Activated T-helper 2 cell treated with anti-CD3 and anti-CD28 coated beads, Interferon-gamma antibody, Interleukin-2, Interleukin-4, amounts not matched to agents 10 μg/mL and 5 μg/mL and 100 μg/mL, durations not matched to agents 14 hours and 24 hours and 36 hours (primary cell): ENCODE measurements around the gene ABHD17B. TPM values are rescaled to one million over a fixed set of nuclear protein-coding genes. Genes with fewer than 3 reads are reported as not detected.
"Not testable (repeated sequence)": the region's sequence is repeated elsewhere in the genome, so short reads cannot be mapped to it uniquely, and the experiment has no call there.

Experiments used
- DNase-seq: peaks from one replicate; pipeline ENCODE4 v3.0.0; 2021; ENCODE audit warnings: low spot score
- H3K27ac Mint-ChIP-seq: one replicate; pipeline ENCODE4 v1.8.0; 2021; ENCODE audit warnings: mixed read lengths
- H3K27me3 Mint-ChIP-seq: one replicate; pipeline ENCODE4 v1.8.0; 2021; ENCODE audit warnings: low read depth, mixed read lengths
- H3K36me3 Mint-ChIP-seq: one replicate; pipeline ENCODE4 v1.8.0; 2021; ENCODE audit warnings: low read depth, mixed read lengths
- H3K4me1 Mint-ChIP-seq: one replicate; pipeline ENCODE4 v1.8.0; 2021; ENCODE audit warnings: low read depth, mixed read lengths
- H3K4me3 Mint-ChIP-seq: one replicate; pipeline ENCODE4 v1.8.0; 2021; ENCODE audit warnings: low read depth, mild to moderate bottlenecking, moderate library complexity, mixed read lengths
- H3K9me3 Mint-ChIP-seq: one replicate; pipeline ENCODE4 v1.8.0; 2021; ENCODE audit warnings: mixed read lengths
- intact Hi-C: fragments of 100-400 bp; cut with micrococcal nuclease; formaldehyde crosslinking; loops from one replicate; pipeline ENCODE4 v1.15.1; 2023
- total RNA-seq: library from RNA; stranded (reverse); gene quantifications from 2 replicates; pipeline ENCODE4 v1.2.3, GENCODE V29; 2022

Gene ABHD17B
- total RNA-seq, 1 donor from 2014 or later = 17.4 TPM

DNA sequence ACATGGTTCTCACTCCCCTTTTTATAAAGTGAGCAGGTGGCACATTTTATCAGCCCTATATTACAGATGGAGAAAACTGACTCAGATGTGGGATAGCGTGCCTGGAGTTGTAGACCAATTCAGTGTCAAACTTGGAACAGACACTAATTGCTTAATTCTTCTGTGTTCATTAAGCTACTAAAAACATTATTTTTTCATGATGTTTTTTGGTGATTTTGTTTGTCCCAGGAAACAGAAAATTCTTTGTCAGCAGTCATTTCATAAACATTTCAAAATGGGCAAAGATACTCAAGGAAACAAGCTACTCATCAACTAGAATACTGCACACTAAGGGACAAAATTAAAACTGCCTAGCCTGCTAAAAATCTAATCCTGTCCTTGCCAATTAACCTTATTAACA is 2.2 kb downstream of the ABHD17B start:
- intact Hi-C loops = no loop called here
- H3K4me1 Mint-ChIP-seq = peaks cover 46% of the 10 kb centered on the region

DNA sequence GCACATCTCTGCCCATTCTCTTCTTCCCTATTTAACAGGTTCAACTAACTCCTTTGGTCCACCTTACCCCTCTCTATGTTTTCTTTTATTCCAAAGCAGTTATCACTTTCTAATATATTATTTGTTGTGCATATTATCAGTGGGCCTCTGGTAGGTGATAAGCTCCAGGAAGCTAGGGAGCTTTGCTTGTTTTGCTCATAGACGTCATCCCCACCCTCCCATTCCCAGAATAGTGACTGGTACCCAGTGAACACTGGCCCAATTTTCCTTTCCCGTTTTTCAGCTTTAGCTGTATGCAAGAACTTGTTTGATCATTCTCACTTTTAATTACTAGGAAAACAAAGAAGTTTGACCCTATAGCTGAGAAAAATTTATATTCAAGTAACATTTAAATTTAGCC is 6.9 kb downstream of the ABHD17B start:
- H3K27me3 Mint-ChIP-seq = no peaks in the 10 kb centered on the region
- no peak overlapping the region for H3K4me3 Mint-ChIP-seq
- intact Hi-C loops = no loop called here
- DNase-seq = no peak
- H3K36me3 Mint-ChIP-seq = peaks cover 30% of the 10 kb centered on the region
- no peaks in the 10 kb centered on the region for H3K9me3 Mint-ChIP-seq
- H3K27ac Mint-ChIP-seq = no peak overlapping the region
- peaks cover 64% of the 10 kb centered on the region for H3K4me1 Mint-ChIP-seq

More for the DNA sequence above, 2.2 kb downstream of the ABHD17B start:
- peaks cover 36% of the 10 kb centered on the region for H3K36me3 Mint-ChIP-seq
- H3K27me3 Mint-ChIP-seq = no peaks in the 10 kb centered on the region
- H3K9me3 Mint-ChIP-seq = no peaks in the 10 kb centered on the region
- DNase-seq = no peak
- H3K27ac Mint-ChIP-seq = no peak overlapping the region
- H3K4me3 Mint-ChIP-seq = peak overlapping the region; percentile 100

DNA sequence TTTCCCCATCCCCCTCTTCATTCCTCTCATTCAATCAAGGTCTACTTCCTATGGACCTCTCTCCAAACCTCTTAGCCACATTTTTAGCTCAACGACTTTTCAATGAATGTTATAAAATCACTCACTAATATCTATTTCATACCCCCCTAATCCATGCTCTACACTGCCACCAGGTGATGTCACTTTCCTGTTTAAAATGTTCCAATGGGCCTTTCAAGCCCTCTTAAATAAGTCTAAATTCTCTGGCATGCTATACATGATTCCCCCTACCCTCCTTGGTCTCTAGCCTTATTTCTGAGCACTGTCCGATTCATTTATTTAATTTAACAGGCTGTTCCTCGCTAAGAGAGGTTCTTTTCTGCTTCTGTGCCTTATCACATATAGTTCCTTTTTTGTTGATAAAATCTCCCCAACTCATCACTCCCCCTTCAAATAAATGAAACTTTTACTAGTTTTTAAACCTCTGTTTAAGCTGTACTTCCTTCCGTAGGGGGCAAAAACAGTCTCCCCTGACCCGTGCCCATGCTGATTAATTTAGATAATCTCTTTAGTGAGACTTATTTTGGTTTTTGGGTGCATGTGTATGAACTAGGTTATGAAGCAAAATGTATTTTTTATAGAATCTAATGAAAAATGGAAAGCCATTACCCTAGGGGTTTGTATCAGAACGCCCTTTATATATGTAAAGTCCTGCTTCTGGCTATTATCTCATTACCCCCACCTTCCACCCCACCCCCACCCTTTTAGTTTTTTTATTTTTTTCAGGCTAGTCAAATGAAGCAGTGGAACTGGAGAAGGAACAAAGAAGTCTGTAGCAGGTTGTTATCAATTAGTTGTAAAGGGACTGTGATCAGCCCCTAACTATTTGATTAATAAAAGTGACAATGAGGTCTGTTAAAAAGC is 9.0 kb downstream of the ABHD17B start:
- Mint-ChIP-seq H3K4me1 (peaks cover 69% of the 10 kb centered on the region), H3K36me3 (peaks cover 31% of the 10 kb centered on the region), H3K27ac (peak overlapping the region; percentile 22), H3K4me3 (peak overlapping the region; percentile 37), H3K9me3 (no peaks in the 10 kb centered on the region), H3K27me3 (no peaks in the 10 kb centered on the region)
- no peak for DNase-seq
- intact Hi-C loops = no loop called here

DNA sequence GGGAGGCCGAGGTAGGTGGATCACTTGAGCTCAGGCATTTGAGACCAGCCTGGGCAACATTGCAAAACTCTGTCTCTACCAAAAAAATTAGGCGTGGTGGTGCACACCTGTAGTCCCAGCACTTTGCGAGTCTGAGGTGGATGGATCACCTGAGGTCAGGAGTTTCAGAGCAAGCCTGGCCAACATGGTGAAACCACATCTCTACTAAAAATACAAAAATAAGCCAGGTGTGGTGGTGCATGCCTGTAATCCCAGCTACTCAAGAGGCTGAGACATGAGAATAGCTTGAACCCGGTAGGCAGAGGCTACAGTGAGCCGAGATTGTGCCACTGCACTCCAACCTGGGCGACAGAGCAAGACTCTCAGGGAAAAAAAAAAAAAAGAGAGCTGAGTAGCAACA is 12.2 kb downstream of the ABHD17B start:
- peaks cover 20% of the 10 kb centered on the region for H3K36me3 Mint-ChIP-seq
- DNase-seq, H3K27me3 Mint-ChIP-seq, H3K9me3 Mint-ChIP-seq, H3K4me3 Mint-ChIP-seq: not testable (repeated sequence)
- peaks cover 76% of the 10 kb centered on the region for H3K4me1 Mint-ChIP-seq
- intact Hi-C loops = loop anchor here (5.0 to 10.0 kb wide), 4 partner anchors 76 to 1486 kb away; partner anchors contain the start of genes ANXA1 and KLF9
- peak overlapping the region; percentile 65 for H3K27ac Mint-ChIP-seq

DNA sequence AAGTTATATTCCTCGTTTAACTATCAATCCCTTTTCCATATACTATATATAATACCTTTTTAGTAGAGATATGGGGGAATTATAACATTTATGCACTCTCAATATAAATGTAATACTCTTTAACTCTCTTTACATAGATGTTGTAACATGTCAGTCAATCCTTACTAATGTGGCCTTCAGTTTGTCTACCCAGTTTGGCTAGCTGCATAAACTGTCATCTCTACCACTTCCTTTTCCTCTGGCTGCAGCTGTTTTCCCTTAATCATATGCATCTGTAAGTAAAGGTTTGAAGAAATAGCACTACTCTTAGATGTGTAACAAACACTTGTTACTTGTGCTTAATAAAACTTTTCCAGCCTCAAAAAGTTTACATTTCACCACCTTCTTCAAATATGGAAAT is 13.4 kb downstream of the ABHD17B start:
- Mint-ChIP-seq H3K4me1 (peaks cover 76% of the 10 kb centered on the region), H3K27me3 (no peaks in the 10 kb centered on the region), H3K36me3 (peaks cover 30% of the 10 kb centered on the region), H3K9me3 (no peaks in the 10 kb centered on the region), H3K4me3 (peak overlapping the region; percentile 2), H3K27ac (peak overlapping the region; percentile 38)
- no peak for DNase-seq
- intact Hi-C loops = loop anchor here (2.0 to 10.0 kb wide), 5 partner anchors 39 to 1485 kb away; partner anchors contain the start of genes ANXA1 and KLF9

DNA sequence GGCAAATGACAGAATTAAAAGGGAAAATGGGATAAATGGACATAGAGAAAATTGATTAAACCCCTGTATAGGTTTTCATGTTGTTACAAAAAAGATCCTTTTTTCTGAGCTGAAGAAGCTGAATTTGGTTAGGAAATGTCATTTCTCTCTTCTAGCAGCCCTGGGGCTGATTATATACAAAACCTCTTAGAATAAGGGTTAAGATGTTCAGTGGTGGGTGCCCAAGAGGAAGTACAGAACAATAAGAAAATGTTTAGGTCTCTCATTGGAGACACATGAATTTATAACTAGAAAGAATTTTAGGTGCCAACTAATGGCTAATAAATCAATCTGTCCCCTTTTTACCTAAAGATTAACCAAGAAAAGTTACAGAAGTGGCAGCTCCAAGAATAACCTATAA is 14.2 kb downstream of the ABHD17B start:
- Mint-ChIP-seq H3K27me3 (no peaks in the 10 kb centered on the region), H3K27ac (no peak overlapping the region), H3K36me3 (peaks cover 30% of the 10 kb centered on the region), H3K4me3 (peak overlapping the region; percentile 55), H3K4me1 (peaks cover 68% of the 10 kb centered on the region), H3K9me3 (no peaks in the 10 kb centered on the region)
- no peak for DNase-seq
- intact Hi-C loops = loop anchor here (1.0 to 10.0 kb wide), 6 partner anchors 15 to 1484 kb away; partner anchors contain the start of genes ABHD17B, ANXA1, C9orf85 and KLF9

DNA sequence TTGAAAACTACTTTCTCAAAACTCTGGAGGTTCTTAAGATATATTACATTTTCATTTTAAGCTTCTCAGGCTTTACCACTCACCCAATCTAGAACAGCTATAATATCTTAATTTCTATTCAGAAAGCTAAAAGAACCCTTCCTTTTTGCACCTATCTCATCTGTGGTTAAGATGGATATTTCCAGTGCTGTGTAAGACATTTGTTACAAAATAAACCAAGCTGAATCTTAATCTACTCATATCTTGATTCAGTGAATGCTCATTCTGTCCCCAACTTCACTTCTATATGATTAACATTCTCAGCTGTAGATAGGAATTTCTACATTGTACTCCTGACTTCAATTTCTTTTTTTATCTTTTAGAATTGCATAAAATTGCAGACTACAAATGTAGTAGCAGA is 15.0 kb downstream of the ABHD17B start:
- peak overlapping the region; percentile 38 for H3K4me3 Mint-ChIP-seq
- intact Hi-C loops = loop anchor here (1.0 to 10.0 kb wide), 7 partner anchors 9 to 1484 kb away; partner anchors contain the start of genes ABHD17B, ANXA1, C9orf85 and KLF9
- H3K27me3 Mint-ChIP-seq = no peaks in the 10 kb centered on the region
- no peak for DNase-seq
- peaks cover 67% of the 10 kb centered on the region for H3K4me1 Mint-ChIP-seq
- H3K9me3 Mint-ChIP-seq = no peaks in the 10 kb centered on the region
- peaks cover 31% of the 10 kb centered on the region for H3K36me3 Mint-ChIP-seq
- H3K27ac Mint-ChIP-seq = peak overlapping the region; percentile 50

DNA sequence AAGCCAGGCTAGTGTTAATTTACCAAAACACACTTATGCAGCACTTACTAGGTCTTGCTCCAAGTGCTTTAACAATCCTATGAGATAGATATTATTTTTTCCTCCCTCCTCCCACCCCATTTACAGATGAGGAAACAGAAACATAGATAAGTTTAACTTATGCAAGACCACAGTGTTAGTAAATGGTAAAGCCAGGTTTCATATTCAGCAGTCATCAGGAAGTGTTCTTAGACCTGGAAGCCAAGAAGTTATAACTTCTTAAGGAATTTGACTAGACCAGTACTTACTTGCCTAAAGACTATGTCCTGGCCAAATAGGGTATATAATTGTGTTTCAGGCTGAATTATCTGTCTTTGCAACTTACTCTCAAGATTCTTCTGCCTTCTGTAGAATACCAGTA is 15.9 kb downstream of the ABHD17B start:
- Mint-ChIP-seq H3K27me3 (no peaks in the 10 kb centered on the region), H3K27ac (peak overlapping the region; percentile 53), H3K4me1 (peaks cover 64% of the 10 kb centered on the region), H3K9me3 (no peaks in the 10 kb centered on the region), H3K4me3 (peak overlapping the region; percentile 36), H3K36me3 (peaks cover 31% of the 10 kb centered on the region)
- intact Hi-C loops = loop anchor here (1.0 to 10.0 kb wide), 5 partner anchors 8 to 1483 kb away; partner anchors contain the start of genes ANXA1 and KLF9
- no peak for DNase-seq

DNA sequence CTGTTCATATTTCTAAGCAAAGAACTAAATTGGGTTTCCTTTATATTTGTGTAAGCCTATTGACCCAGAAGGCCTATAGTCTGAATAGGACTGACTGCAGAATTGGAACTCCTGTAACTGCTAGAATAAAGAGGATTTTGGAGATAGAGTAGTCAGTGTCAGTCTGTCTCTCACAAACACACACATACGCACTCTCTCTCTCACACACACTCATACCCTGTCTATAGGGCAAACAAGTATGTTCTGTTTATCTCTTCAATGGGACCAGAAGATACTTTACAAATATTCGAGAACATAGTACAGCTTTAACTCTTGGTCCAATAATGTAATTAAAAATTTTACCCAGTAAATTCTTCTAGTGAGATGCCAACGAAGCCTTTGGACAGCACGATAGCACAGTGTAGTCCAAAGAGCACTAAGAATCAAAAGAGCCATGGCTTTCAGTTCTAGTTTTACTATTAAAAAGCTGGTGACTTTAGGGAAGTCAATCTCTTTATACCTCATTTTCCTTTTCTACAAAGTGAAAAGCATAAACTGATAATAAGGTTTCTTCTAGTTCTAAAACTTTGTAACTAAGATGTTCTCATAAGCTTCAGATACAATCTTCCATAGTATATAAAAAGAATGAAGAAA is 19.3 kb downstream of the ABHD17B start:
- intact Hi-C loops = loop anchor here (2.0 to 10.0 kb wide), 2 partner anchors 17 to 1263 kb away; partner anchors contain the start of gene ANXA1

DNA sequence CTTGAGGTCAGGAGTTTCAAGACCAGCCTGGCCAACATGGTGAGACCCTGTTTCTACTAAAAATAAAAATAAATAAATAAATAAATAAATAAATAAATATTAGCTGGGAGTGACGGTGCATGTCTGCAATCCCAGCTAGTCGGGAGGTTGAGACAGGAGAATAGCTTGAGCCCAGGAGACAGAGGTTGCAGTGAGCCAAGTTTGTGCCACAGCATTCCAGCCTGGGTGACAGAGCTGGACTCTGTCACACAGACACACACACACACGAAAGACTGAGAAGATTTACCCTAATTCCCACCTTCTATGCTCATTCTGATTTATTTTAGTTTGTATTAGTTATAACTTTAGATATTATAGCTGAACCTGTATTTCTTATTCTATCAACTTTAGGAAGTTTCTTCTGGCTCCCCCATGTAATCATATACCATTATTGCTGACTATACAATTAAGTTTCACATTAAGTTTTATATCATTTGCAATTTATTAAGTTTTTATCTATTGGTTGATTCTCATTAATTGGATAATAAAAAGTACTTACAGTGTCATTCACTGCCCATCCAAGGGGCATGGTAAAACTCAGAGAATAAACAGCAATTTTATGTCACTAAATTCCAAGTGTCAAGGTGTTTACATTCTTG is 20.8 kb downstream of the ABHD17B start:
- H3K36me3 Mint-ChIP-seq = peaks cover 41% of the 10 kb centered on the region
- no peak overlapping the region for H3K27ac Mint-ChIP-seq
- H3K27me3 Mint-ChIP-seq = no peaks in the 10 kb centered on the region
- intact Hi-C loops = loop anchor here (2.0 to 10.0 kb wide), 2 partner anchors 15 to 1265 kb away; partner anchors contain the start of gene ANXA1
- no peak overlapping the region for H3K4me3 Mint-ChIP-seq
- no peaks in the 10 kb centered on the region for H3K9me3 Mint-ChIP-seq
- H3K4me1 Mint-ChIP-seq = peaks cover 47% of the 10 kb centered on the region
- DNase-seq = no peak

More for the DNA sequence above, 19.3 kb downstream of the ABHD17B start:
- Mint-ChIP-seq H3K27me3 (no peaks in the 10 kb centered on the region), H3K4me1 (peaks cover 51% of the 10 kb centered on the region), H3K9me3 (no peaks in the 10 kb centered on the region), H3K36me3 (peaks cover 32% of the 10 kb centered on the region), H3K27ac (no peak overlapping the region), H3K4me3 (no peak overlapping the region)
- DNase-seq = no peak

DNA sequence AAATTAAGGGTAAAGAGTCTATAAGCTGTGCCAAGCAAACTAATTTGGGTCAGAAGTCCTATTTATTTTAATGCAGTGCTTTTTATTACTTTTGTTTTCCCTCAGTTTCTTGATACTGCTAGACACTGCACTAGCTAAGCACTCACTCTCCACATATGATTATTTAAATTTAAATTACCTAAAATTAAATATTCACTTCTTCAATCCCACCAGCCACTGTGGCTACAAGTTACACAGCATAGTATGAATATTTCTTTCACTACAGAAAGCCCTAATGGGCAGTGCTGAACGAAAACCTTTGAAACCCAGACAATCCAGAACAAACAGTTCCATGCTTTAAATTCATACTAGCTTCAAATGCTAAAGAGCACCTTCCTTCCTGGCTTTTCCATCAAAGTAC is 23.6 kb downstream of the ABHD17B start:
- Mint-ChIP-seq H3K4me1 (peaks cover 39% of the 10 kb centered on the region), H3K27ac (no peak overlapping the region), H3K9me3 (peaks cover 25% of the 10 kb centered on the region), H3K4me3 (no peak overlapping the region), H3K27me3 (no peaks in the 10 kb centered on the region), H3K36me3 (peaks cover 53% of the 10 kb centered on the region)
- DNase-seq = no peak
- intact Hi-C loops = loop anchor here (1.0 kb wide), 1 partner anchor 8 kb away; no protein-coding TSS in a partner anchor

DNA sequence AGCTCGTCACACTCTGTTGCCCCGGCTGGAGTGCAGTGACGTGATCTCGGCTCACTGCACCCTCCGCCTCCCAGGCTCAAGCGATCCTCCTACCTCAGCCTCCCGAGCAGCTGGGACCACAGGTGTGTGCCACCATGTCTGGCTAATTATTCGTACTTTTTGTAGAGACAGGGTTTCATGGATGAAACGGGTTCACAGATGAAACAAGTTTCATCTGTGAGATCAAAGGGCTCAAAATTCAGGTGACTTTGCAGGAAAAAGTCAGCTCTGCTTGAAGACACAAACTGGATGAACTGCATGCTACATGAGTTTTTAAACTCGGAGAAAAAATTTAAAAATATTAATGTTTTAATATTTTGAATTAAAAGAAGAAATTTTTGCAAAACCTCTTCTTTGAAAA is 24.5 kb downstream of the ABHD17B start:
- peaks cover 31% of the 10 kb centered on the region for H3K9me3 Mint-ChIP-seq
- peaks cover 39% of the 10 kb centered on the region for H3K4me1 Mint-ChIP-seq
- no peaks in the 10 kb centered on the region for H3K27me3 Mint-ChIP-seq
- H3K27ac Mint-ChIP-seq = peak overlapping the region; percentile 58
- no peak overlapping the region for H3K4me3 Mint-ChIP-seq
- H3K36me3 Mint-ChIP-seq = peaks cover 60% of the 10 kb centered on the region
- DNase-seq = no peak
- intact Hi-C loops = no loop called here
